ENCODE results near the gene CPNE7.

The CPNE7 gene

DNA sequence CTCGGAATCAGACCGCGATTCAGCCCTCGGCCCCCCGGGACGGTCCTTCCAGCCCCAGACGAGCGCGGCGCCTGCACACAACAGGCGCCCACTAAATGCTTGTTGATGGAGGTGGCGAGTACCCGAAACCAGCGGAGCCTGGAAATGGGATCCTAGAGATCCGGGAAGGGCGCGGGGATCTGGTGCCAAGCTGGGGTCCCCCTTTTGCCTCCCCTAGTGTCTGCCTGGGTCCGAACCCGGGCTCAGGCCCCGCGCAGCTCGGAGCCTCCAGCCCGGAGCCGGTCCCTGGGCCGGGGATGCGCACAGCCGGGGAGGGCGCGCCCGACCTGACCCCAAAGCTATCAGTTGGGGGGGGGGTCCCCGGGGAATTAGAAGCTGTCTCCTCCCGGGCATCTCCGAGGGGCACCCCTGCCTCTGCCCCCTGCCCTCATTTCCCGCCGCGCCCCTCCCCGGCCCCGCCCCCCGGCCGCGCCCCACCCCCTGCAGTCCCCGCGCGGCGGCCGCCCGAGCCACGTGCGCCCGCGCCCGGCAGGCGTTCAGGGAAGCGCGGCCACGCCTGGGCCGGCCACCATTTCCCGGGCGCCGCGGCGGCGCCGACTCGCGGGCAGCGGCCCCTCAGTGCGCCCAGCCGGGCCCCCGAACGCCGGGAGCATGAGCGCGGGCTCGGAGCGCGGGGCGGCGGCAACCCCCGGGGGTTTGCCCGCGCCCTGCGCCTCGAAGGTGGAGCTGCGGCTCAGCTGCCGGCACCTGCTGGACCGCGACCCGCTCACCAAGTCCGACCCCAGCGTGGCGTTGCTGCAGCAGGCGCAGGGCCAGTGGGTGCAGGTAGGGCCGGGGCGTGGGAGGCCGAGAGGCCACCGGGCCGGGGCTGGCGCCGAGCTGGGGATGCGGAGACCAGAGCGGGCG lies at the start of gene CPNE7:
TSS of gene CPNE7 (plus strand) at position 512 of the 906 bp plus-strand sequence. CDS start at position 652, 140 bp downstream.
- DNase-seq = peak in 1 of 51 donors; percentile 18

GRCh38 chr16:89529097-89529496 lies 46.5 kb upstream of the CPNE7 start:
- no peak for DNase-seq

DNA sequence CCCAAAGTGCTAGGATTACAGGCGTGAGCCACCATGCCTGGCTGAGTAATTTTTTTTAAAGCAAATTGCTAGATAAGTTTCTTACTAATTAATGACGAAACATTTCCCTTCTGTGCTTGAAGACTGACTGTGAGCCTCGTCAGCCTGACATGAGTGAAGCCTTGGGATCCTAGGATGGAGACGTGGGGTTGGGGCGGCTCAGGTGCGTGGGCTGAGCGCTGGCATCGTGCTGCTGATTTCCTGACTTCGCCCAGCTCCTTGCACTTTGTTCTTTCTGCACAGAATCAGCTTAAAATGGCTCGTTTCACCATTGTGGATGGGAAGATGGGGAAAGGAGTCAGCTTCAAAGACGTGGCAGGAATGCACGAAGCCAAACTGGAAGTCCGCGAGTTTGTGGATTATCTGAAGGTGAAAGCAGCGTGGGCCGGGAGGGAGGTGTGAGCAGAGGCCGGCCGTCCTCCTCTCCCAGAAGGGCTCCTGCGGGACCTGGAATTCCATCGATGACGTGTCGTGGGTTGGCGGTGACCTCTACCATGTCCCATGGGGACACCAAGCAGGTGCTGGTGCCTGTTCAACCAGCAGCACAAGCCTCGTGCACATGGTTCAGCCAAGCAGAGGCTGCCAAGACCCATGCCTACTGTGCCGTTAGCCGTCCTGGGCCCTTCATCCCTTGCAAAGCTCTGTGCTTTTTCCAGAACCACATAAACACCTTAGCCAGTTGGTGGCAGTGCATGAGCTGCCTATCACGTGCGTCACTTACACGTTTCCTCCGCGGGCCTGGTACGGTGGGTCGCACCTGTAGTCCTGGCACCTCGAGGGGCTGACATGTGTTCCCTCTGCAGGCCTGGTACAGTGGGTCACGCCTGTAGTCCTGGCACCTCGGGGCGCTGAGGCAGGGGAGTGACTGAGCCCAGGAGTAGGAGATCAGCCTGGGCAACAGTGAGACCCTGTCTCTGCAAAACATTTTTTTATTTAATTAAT lies 44.9 kb upstream of the CPNE7 start:
- DNase-seq = no peak

GRCh38 chr16:89531821-89532526 lies 43.6 kb upstream of the CPNE7 start:
- DNase-seq = no peak

DNA sequence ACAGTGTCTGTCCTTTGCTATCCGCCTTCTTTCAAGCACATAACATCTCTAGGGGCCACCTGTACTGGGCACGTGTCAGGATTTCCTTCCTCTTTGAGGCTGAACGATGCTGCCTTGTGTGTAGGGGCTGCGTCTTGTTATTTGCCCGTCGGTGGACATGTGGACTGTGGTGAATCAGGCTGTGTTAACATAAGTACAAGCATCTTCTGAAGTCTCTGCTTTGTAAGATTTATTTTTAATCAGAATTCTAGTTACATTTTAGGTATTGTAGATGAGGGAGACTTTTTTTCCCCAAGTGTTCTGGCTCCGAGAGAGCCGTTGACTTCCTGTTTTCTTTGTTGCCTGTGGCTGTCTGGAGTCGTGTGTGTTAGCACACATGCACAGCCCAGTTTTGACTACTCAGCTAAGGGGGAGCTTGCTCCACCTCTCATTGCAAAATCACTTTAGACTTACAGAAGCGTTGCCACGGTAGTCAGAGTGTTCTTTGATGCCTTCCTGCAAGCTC lies 41.3 kb upstream of the CPNE7 start:
- DNase-seq = peak in 15 of 51 donors; percentile 2 to 43 (median 17)

GRCh38 chr16:89536371-89536770 lies 39.2 kb upstream of the CPNE7 start:
- no peak for DNase-seq

DNA sequence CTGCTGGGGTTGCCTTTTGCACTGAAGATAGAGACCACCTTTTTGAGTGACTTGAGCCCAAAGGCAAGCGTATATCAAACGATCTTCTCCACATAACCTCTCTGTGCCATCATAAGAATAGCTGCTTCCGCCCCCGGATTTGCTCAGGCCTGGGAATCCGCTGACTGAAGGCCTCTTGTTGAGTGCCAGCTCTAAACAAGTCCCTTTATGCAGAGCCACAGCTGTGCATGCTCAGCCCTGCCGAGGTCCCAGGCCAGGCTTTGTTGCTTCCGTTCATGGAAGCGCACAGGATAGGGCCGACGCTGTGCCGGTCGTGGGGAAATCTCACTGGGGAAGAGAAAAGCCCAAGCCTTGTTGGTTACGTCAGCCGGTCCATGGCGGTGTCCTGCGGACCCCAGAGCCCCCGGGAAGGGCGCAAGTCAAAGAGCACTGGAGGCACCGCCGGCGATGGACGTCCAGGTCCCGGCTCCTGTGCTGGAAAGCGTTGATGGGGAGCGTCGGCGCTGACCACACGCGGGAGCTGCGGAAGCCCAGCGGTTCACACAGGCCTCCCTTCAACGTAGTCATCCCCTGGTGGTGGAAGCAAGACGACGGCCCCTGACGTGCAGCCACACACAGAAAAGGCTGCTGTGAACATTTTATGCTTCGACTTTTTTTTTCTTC lies 38.5 kb upstream of the CPNE7 start:
- peak in 41 of 51 donors; percentile 5 to 83 (median 51) for DNase-seq

GRCh38 chr16:89537549-89537925 lies 38.0 kb upstream of the CPNE7 start:
- peak in 4 of 51 donors; percentile 9 to 56 (median 30) for DNase-seq

DNA sequence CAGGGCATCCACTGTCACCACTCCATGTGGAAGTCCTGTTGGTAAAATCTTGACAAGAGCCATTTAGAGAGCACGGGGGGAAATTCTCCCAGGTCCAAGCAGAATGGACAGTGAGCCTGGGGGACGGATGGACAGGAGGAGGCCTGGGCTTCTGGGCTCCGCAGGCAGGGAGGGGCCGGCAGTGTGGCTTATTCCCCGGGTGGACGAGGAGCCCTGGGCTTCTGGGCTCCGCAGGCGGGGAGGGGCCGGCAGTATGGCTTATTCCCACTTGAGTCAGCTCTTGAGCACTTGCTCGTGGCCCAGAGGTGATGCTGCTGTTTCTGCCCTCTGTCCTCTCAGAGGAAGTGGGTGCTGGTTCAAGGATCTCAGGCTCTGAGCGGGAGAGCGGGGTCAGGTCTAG lies 37.3 kb upstream of the CPNE7 start:
- no peak for DNase-seq

DNA sequence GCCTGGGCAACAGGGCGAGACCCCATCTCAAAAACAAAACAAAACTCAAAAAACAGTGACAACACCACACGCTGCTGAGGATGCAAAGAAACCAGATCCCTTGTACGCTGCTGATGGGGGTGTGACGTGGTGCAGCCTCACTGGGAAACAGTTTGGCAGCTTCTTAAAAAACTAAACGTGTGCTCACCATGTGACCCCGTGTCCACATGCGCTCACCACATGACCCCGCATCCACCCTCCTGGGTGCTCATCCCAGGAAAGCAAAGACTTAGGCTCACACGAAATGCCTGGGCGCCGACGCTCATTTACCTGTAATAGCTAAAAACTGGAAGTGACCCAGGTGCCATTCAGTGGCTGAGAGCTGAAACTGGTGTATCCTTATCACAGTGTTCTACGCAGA lies 35.0 kb upstream of the CPNE7 start:
- DNase-seq = no peak

DNA sequence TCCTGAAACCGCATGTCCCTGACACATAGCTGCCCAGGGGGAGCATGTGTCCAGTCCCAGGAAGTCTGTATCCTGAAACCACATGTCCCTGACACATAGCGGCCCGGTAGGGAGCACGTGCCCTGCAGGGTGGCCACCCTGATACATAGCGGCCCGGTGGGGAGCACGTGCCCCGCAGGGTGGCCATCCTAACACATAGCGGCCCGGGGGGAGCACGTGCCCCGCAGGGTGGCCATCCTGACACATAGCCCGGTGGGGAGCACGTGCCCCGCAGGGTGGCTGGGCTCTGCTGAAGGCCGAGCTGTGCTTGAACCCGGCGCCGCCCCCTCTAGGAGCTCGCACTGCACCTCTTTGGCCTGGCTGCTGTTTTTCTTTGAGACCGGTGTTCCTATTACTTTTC lies 33.8 kb upstream of the CPNE7 start:
- no peak for DNase-seq

DNA sequence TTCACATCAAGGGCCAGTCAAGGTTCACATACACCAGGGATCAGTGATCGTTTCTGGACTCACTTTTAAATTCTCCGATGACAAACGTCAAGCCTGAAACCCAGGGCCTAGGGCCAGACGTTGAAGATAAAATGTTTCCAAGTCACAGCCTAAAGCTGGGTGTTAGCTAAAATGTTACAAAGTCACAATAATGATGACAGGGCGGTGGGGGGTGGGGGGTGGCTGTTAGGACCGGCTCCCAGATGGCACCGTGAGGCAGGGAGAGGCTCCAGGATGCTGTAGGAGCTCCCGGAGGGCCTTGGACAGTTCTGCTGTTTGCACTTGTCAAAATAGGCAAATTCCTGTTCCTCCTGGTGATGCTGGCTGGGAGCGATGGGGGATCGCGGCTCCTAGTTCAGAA lies 31.4 kb upstream of the CPNE7 start:
- no peak for DNase-seq

DNA sequence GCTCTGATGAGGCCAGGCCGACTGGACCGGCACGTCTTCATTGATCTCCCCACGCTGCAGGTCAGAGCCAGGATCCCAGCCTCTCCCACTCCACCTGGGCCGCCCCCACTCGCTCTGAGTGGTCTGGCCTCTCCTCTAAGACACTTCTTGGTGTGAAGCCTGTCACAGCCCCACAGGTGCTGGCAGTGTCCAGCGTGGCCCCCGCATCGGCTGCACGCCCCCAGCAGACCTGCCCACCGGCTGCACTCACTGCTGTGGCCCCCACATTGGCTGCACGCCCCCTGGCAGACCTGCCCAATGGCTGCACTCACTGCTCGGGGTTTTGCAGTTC lies 30.9 kb upstream of the CPNE7 start:
- DNase-seq = no peak

- no peak for DNase-seq
These were observed 30.3 kb upstream of the CPNE7 start for GRCh38 chr16:89545044-89545830.

DNA sequence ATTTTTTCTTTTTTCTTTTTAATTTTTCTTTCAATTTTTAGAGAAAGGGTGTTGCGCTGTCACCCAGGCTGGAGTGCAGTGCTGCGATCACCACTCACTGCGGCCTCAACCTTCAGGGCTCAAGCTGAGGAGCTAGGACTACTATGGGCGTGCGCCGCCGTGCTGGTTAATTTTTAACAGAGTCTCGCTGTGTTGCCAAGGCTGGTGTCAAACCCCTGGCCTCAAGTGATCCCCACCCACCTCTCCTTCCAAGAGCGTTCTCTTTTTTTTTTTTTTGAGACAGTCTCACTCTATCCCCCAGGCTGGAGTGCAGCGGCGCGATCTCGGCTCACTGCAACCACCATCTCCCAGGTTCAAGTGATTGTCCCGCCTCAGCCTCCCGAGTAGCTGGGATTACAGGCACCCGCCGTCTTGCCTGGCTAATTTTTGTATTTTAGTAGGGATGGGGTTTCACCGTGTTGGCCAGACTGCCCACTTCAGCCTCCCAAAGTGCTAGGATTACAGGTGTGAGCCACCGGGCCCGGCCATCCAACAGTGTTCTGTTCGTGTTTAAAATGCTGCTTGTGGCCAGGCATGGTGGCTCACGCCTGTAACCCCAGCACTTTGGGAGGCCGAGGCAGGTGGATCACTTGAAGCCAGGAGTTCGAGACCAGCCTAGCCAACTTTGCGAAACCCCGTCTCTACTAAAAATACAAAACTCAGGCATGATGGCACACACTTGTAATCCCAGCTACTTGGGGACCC lies 29.6 kb upstream of the CPNE7 start:
- no peak for DNase-seq

DNA sequence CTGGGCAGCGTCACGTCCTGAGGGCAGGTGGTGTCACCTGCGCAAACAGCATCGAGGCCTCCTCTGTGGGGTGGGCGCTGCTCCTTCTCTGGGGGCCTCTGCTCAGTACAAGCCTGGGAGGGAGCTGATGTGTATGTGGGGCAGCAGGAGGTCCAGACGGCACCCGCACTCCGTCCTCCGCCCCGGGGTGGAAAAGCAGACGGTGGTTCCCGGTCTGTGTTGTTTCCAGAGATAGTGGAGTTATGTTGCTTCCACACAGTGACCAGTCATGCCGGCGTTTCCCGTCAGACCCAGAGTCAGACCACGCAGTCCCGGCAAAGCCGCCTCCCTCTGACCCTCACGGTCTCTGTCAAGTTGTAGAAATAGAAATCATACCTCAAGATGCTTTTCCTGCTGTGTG lies 28.8 kb upstream of the CPNE7 start:
- DNase-seq = no peak

DNA sequence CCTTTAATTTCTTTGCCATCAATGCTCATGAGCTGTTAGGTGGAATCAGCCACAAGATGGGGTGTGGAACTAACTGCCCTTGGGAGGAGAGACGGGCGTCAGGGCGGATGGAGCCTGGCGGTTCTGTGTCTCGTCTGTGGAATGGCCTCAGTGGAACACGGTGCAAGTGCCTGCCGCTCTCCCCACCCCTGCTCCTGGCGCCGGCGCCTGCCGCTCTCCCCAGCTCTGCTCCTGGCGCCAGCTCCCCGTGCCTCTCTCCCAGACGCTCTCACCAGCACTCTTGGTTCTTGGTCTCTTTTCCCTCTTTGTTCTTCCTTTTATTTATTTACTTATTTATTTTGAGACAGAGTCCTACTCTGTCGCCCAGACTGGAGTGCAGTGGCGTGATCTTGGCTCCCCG lies 28.3 kb upstream of the CPNE7 start:
- DNase-seq = no peak

GRCh38 chr16:89547860-89548259 lies 27.7 kb upstream of the CPNE7 start:
- DNase-seq = no peak

GRCh38 chr16:89548344-89549006 lies 27.1 kb upstream of the CPNE7 start:
- no peak for DNase-seq
